ENCODE data around the gene NELL1.

Gene NELL1

GRCh38 chr11:20638074-20638473 is 31.3 kb upstream of the NELL1 start:
- H3K27ac ChIP-seq (ENCODE audit: low read depth, low read length) = no peak overlapping the region
- H3K27me3 ChIP-seq (ENCODE audit: control insufficient read depth, insufficient read depth, low read length) = peaks cover 2% of the 10 kb centered on the region; the same call in 1 of the 2 replicates
- no peak overlapping the region for H3K4me3 ChIP-seq (ENCODE audit: low read depth, low read length)
- H3K36me3 ChIP-seq (ENCODE audit: control insufficient read depth, insufficient read depth, low read length) = no peaks in the 10 kb centered on the region
- H3K4me1 ChIP-seq (ENCODE audit: control insufficient read depth, insufficient read depth, low read length) = peaks cover 9% of the 10 kb centered on the region
- no peaks in the 10 kb centered on the region for H3K9me3 ChIP-seq (ENCODE audit: control insufficient read depth, insufficient read depth, low read depth, low read length)
- H3K9ac ChIP-seq (ENCODE audit: low read length) = no peak overlapping the region

- no peak overlapping the region for H3K9ac ChIP-seq (ENCODE audit: low read length)
- peaks cover 4% of the 10 kb centered on the region for H3K4me1 ChIP-seq (ENCODE audit: control insufficient read depth, insufficient read depth, low read length)
- H3K36me3 ChIP-seq (ENCODE audit: control insufficient read depth, insufficient read depth, low read length) = no peaks in the 10 kb centered on the region
- H3K4me3 ChIP-seq (ENCODE audit: low read depth, low read length) = no peak overlapping the region
- H3K27me3 ChIP-seq (ENCODE audit: control insufficient read depth, insufficient read depth, low read length) = peaks cover 2% of the 10 kb centered on the region; the same call in 1 of the 2 replicates
- no peak overlapping the region for H3K27ac ChIP-seq (ENCODE audit: low read depth, low read length)
- H3K9me3 ChIP-seq (ENCODE audit: control insufficient read depth, insufficient read depth, low read depth, low read length) = no peaks in the 10 kb centered on the region
Measured at GRCh38 chr11:20639688-20640087, 29.7 kb upstream of the NELL1 start.

DNA sequence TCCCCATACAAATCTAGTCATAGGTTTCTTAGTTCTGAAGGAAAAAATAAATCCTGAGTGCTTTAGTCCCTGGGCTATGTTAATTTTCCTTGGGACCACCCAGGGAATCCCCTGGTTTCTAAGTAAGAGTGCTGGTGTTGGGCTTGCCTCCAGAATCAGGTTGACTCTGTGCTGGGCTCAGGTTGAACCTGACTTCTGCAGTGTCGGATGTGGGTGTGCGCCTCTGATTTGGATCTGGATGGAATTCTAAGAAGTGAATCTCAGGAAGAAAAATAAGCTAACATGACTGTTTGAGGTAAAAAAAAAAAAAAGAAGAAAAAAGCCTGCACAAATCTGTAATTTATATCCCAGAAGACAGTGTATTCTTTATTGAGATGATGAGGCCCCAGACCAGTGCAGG is 29.0 kb upstream of the NELL1 start:
- no peak overlapping the region for H3K27ac ChIP-seq (ENCODE audit: low read depth, low read length)

GRCh38 chr11:20644360-20644759 is 25.0 kb upstream of the NELL1 start:
- H3K27ac ChIP-seq (ENCODE audit: low read depth, low read length) = no peak overlapping the region
- H3K9ac ChIP-seq (ENCODE audit: low read length) = no peak overlapping the region
- 0 out of 2 replicates have a peak, but pooled peaks cover 2% of the 10 kb centered on the region for H3K27me3 ChIP-seq (ENCODE audit: control insufficient read depth, insufficient read depth, low read length)
- H3K36me3 ChIP-seq (ENCODE audit: control insufficient read depth, insufficient read depth, low read length) = no peaks in the 10 kb centered on the region
- no peak overlapping the region for H3K4me3 ChIP-seq (ENCODE audit: low read depth, low read length)
- peaks cover 3% of the 10 kb centered on the region; the same call in 1 of the 2 replicates for H3K4me1 ChIP-seq (ENCODE audit: control insufficient read depth, insufficient read depth, low read length)
- no peaks in the 10 kb centered on the region for H3K9me3 ChIP-seq (ENCODE audit: control insufficient read depth, insufficient read depth, low read depth, low read length)

More for the DNA sequence above, 29.0 kb upstream of the NELL1 start:
- Histone ChIP-seq H3K4me3 (ENCODE audit: low read depth, low read length) (no peak overlapping the region), H3K9ac (ENCODE audit: low read length) (no peak overlapping the region), H3K27me3 (ENCODE audit: control insufficient read depth, insufficient read depth, low read length) (peaks cover 2% of the 10 kb centered on the region; the same call in 1 of the 2 replicates), H3K9me3 (ENCODE audit: control insufficient read depth, insufficient read depth, low read depth, low read length) (no peaks in the 10 kb centered on the region), H3K36me3 (ENCODE audit: control insufficient read depth, insufficient read depth, low read length) (no peaks in the 10 kb centered on the region), H3K4me1 (ENCODE audit: control insufficient read depth, insufficient read depth, low read length) (peaks cover 4% of the 10 kb centered on the region)

DNA sequence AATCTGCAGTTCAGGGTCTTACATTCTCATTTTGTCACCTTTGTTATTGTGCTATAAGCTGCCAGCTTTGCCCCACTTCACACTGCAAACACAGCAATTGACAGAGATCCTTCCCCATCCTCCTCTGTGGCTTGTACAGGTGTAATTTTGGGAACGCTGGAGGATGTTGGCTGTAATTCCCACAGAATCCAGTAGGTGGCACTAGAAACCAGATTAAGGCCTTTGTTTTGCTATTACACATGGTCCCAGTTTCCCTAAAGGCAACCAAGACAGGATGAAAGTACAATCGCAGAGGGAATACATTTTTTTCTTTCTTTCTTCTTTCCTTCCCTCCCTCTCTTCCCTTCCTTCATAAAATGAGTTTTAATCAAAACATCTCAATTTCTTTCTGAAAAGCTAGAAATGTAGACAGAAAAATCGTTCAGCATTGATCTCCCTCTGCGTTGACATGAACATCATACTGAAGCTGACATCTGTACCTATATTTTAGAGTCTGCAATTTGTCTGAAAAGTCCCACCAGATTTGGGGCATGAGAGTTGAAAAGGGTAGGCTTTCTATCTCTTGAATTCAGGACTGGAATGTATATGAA is 21.3 kb upstream of the NELL1 start:
- H3K36me3 ChIP-seq (ENCODE audit: control insufficient read depth, insufficient read depth, low read length) = no peaks in the 10 kb centered on the region
- H3K9me3 ChIP-seq (ENCODE audit: control insufficient read depth, insufficient read depth, low read depth, low read length) = no peaks in the 10 kb centered on the region
- no peak overlapping the region for H3K4me3 ChIP-seq (ENCODE audit: low read depth, low read length)
- no peak overlapping the region for H3K27ac ChIP-seq (ENCODE audit: low read depth, low read length)
- peaks cover 3% of the 10 kb centered on the region; the same call in 1 of the 2 replicates for H3K4me1 ChIP-seq (ENCODE audit: control insufficient read depth, insufficient read depth, low read length)
- no peak overlapping the region for H3K9ac ChIP-seq (ENCODE audit: low read length)
- H3K27me3 ChIP-seq (ENCODE audit: control insufficient read depth, insufficient read depth, low read length) = 0 out of 2 replicates have a peak, but pooled peaks cover 5% of the 10 kb centered on the region

DNA sequence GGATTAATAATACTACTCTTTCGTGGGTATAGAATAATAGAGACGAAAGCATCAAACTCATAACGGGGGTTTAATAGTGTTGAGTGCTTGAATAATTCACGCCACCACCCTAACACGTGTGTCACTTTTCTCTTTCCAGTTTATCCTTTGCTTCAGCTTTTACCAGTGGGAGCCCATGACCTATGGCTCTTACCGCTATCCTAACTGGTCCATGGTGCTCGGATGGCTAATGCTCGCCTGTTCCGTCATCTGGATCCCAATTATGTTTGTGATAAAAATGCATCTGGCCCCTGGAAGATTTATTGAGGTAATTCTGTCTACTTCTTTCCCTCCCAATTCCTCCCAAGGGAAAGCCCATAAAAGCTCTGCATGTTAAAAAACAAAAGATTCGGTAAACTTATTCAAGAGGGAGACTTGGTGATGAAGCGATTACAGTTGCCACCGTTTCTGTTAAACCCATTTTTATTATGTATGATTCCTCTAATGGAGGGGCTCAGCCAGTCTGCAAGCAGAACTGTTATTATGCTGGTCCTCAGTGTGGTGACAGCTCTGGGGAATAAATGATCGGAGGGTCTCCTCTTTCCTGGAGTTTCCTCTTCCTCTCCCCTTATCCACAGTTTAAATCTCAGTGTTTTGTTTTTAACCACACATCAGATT is 17.1 kb upstream of the NELL1 start:
- no peak overlapping the region for H3K4me3 ChIP-seq (ENCODE audit: low read depth, low read length)

DNA sequence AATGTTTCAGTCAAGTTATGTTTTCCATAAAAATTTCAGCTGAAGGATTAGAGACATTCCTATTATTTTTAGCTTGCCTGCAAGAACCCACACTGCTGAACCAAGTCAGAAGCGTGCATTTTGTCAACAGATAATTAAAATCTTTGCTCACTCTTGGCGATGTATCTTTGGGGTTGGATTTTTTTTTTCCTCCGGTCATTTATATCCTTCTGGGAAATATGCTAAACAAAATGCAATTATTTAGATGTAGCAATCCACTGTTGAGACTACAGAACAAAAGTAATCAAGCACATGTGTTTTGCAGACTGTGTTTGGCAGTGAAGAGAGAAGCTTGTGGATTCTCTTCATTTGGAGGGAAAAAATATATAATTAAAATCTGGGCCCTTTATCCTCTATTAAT is 15.3 kb upstream of the NELL1 start:
- Histone ChIP-seq H3K9ac (ENCODE audit: low read length) (no peak overlapping the region), H3K27me3 (ENCODE audit: control insufficient read depth, insufficient read depth, low read length) (0 out of 2 replicates have a peak, but pooled peaks cover 10% of the 10 kb centered on the region), H3K9me3 (ENCODE audit: control insufficient read depth, insufficient read depth, low read depth, low read length) (no peaks in the 10 kb centered on the region), H3K27ac (ENCODE audit: low read depth, low read length) (no peak overlapping the region), H3K36me3 (ENCODE audit: control insufficient read depth, insufficient read depth, low read length) (no peaks in the 10 kb centered on the region), H3K4me1 (ENCODE audit: control insufficient read depth, insufficient read depth, low read length) (no peaks in the 10 kb centered on the region), H3K4me3 (ENCODE audit: low read depth, low read length) (no peak overlapping the region)

More for the DNA sequence above, 17.1 kb upstream of the NELL1 start:
- Histone ChIP-seq H3K4me1 (ENCODE audit: control insufficient read depth, insufficient read depth, low read length) (no peaks in the 10 kb centered on the region), H3K27me3 (ENCODE audit: control insufficient read depth, insufficient read depth, low read length) (0 out of 2 replicates have a peak, but pooled peaks cover 10% of the 10 kb centered on the region), H3K9ac (ENCODE audit: low read length) (no peak overlapping the region), H3K36me3 (ENCODE audit: control insufficient read depth, insufficient read depth, low read length) (no peaks in the 10 kb centered on the region), H3K27ac (ENCODE audit: low read depth, low read length) (no peak overlapping the region), H3K9me3 (ENCODE audit: control insufficient read depth, insufficient read depth, low read depth, low read length) (no peaks in the 10 kb centered on the region)

GRCh38 chr11:20656901-20657300 is 12.5 kb upstream of the NELL1 start:
- no peak overlapping the region for H3K9ac ChIP-seq (ENCODE audit: low read length)
- no peaks in the 10 kb centered on the region for H3K36me3 ChIP-seq (ENCODE audit: control insufficient read depth, insufficient read depth, low read length)
- no peaks in the 10 kb centered on the region for H3K4me1 ChIP-seq (ENCODE audit: control insufficient read depth, insufficient read depth, low read length)
- H3K27me3 ChIP-seq (ENCODE audit: control insufficient read depth, insufficient read depth, low read length) = 0 out of 2 replicates have a peak, but pooled peaks cover 10% of the 10 kb centered on the region
- H3K4me3 ChIP-seq (ENCODE audit: low read depth, low read length) = no peak overlapping the region
- no peaks in the 10 kb centered on the region for H3K9me3 ChIP-seq (ENCODE audit: control insufficient read depth, insufficient read depth, low read depth, low read length)
- no peak overlapping the region for H3K27ac ChIP-seq (ENCODE audit: low read depth, low read length)

- Histone ChIP-seq H3K9ac (ENCODE audit: low read length) (no peak overlapping the region), H3K9me3 (ENCODE audit: control insufficient read depth, insufficient read depth, low read depth, low read length) (no peaks in the 10 kb centered on the region), H3K27me3 (ENCODE audit: control insufficient read depth, insufficient read depth, low read length) (peaks cover 7% of the 10 kb centered on the region; the same call in 1 of the 2 replicates), H3K27ac (ENCODE audit: low read depth, low read length) (no peak overlapping the region), H3K4me1 (ENCODE audit: control insufficient read depth, insufficient read depth, low read length) (no peaks in the 10 kb centered on the region), H3K36me3 (ENCODE audit: control insufficient read depth, insufficient read depth, low read length) (no peaks in the 10 kb centered on the region), H3K4me3 (ENCODE audit: low read depth, low read length) (no peak overlapping the region)
Measured at GRCh38 chr11:20658135-20658534, 11.3 kb upstream of the NELL1 start.

- no peaks in the 10 kb centered on the region for H3K4me1 ChIP-seq (ENCODE audit: control insufficient read depth, insufficient read depth, low read length)
- no peak overlapping the region for H3K4me3 ChIP-seq (ENCODE audit: low read depth, low read length)
- no peak overlapping the region for H3K9ac ChIP-seq (ENCODE audit: low read length)
- no peaks in the 10 kb centered on the region for H3K9me3 ChIP-seq (ENCODE audit: control insufficient read depth, insufficient read depth, low read depth, low read length)
- H3K27ac ChIP-seq (ENCODE audit: low read depth, low read length) = no peak overlapping the region
- no peaks in the 10 kb centered on the region for H3K36me3 ChIP-seq (ENCODE audit: control insufficient read depth, insufficient read depth, low read length)
- peaks cover 24% of the 10 kb centered on the region for H3K27me3 ChIP-seq (ENCODE audit: control insufficient read depth, insufficient read depth, low read length)
Measured at GRCh38 chr11:20661445-20661844, 7.9 kb upstream of the NELL1 start.

GRCh38 chr11:20661850-20662249 is 7.5 kb upstream of the NELL1 start:
- no peak overlapping the region for H3K4me3 ChIP-seq (ENCODE audit: low read depth, low read length)
- H3K4me1 ChIP-seq (ENCODE audit: control insufficient read depth, insufficient read depth, low read length) = no peaks in the 10 kb centered on the region
- H3K27me3 ChIP-seq (ENCODE audit: control insufficient read depth, insufficient read depth, low read length) = peaks cover 28% of the 10 kb centered on the region
- H3K9ac ChIP-seq (ENCODE audit: low read length) = no peak overlapping the region
- no peak overlapping the region for H3K27ac ChIP-seq (ENCODE audit: low read depth, low read length)
- H3K9me3 ChIP-seq (ENCODE audit: control insufficient read depth, insufficient read depth, low read depth, low read length) = no peaks in the 10 kb centered on the region
- no peaks in the 10 kb centered on the region for H3K36me3 ChIP-seq (ENCODE audit: control insufficient read depth, insufficient read depth, low read length)
